Right lobe of liver (tissue), 4 donors: ENCODE measurements around the gene TNFRSF11A.

ENCODE experiments used
- CTCF ChIP-seq, 4 donors: fragments of 200-600 bp in 3 of 4; fragments of 450-650 bp in 1 of 4; IDR thresholded peaks; one replicate each; pipeline versions ENCODE4 v1.5.1 to v1.8.0; 2016 to 2022; ENCODE audit warnings: antibody characterized with exemption in 4 of 4, mild to moderate bottlenecking in 2 of 4
- POLR2A ChIP-seq: fragments of 450-650 bp; IDR thresholded peaks from one replicate; pipeline ENCODE4 v1.6.1; 2017; ENCODE audit warnings: antibody characterized with exemption, mild to moderate bottlenecking
- donor health status: DM: no; HTN: no; CAD: no.
- donor health status: DM: no; HTN: no; CAD: no.
- donor health status: DM: no; HTN: yes; CAD: no.

- TF ChIP-seq CTCF (IDR thresholded peaks at IDR 0.05) (no peak), POLR2A (no peak)
Observed at GRCh38 chr18:62294073-62294472, 31.0 kb upstream of the TNFRSF11A start.
